Astrocyte of the cerebellum (primary cell): ENCODE data around the gene BARX1.
A peak's percentile ranks its signal among the peaks of the same experiment; 100 is the strongest.

Source experiments
- DNase-seq: peaks from one replicate; pipeline ENCODE4 v3.0.0-alpha.2; 2011; ENCODE audit warnings: low read depth
- H3K4me3 ChIP-seq: 2 replicates; pipeline ENCODE4 v1.5.1; 2011; ENCODE audit warnings: mild to moderate bottlenecking, low read depth, low read length, moderate library complexity
- CTCF ChIP-seq: IDR thresholded peaks from 2 replicates; pipeline ENCODE4 v1.5.1; 2012; ENCODE audit warnings: low read length, low read depth, moderate library complexity, mild to moderate bottlenecking; ENCODE audit errors: missing control alignments
- in situ Hi-C: cut with HindIII; loops from 2 replicates; pipeline ENCODE4 v1.10.0; 2017; ENCODE audit warnings: low sequenced_read_pairs

BARX1 gene

GRCh38 chr9:93955111-93955980 lies at the start of gene BARX1:
Gene BARX1, minus strand, starts transcription at chr9:93955355. Its CDS starts 209 bp downstream, at chr9:93955146.
- DNase-seq, result no peak
- no peak for TF ChIP-seq CTCF
- in situ Hi-C loops, result no loop called here
- H3K4me3 ChIP-seq, result no peak within 1 kb of the TSS

GRCh38 chr9:94002316-94003140 lies 47.4 kb upstream of the BARX1 start:
- TF ChIP-seq CTCF, result peak; percentile 56
- H3K4me3 ChIP-seq, result no peak overlapping the region
- in situ Hi-C loops, result no loop called here
- peak; percentile 12 for DNase-seq

GRCh38 chr9:93996863-93997262 lies 41.7 kb upstream of the BARX1 start:
- no peak overlapping the region for H3K4me3 ChIP-seq
- no peak for TF ChIP-seq CTCF
- no peak for DNase-seq
- in situ Hi-C loops, result no loop called here

GRCh38 chr9:93996367-93996766 lies 41.2 kb upstream of the BARX1 start:
- in situ Hi-C loops, result no loop called here
- TF ChIP-seq CTCF, result no peak
- no peak overlapping the region for H3K4me3 ChIP-seq
- no peak for DNase-seq

- no peak overlapping the region for H3K4me3 ChIP-seq
- no peak for TF ChIP-seq CTCF
- no peak for DNase-seq
- in situ Hi-C loops, result no loop called here
Observed at GRCh38 chr9:93994545-93994944, 39.4 kb upstream of the BARX1 start.

- in situ Hi-C loops, result no loop called here
Observed at GRCh38 chr9:93994132-93994531, 39.0 kb upstream of the BARX1 start.

More at GRCh38 chr9:93994132-93994531, 39.0 kb upstream of the BARX1 start:
- DNase-seq, result no peak
- no peak overlapping the region for H3K4me3 ChIP-seq
- TF ChIP-seq CTCF, result no peak
